Neural crest cell (in vitro differentiated cells): ENCODE measurements around the gene TAAR8. TPM values are rescaled to one million over a fixed set of nuclear protein-coding genes. Genes with fewer than 3 reads are reported as not detected.
A peak's percentile ranks its signal among the peaks of the same experiment; 100 is the strongest.
"Not testable (repeated sequence)": the region's sequence is repeated elsewhere in the genome, so short reads cannot be mapped to it uniquely, and the experiment has no call there.

Source experiments
- DNase-seq: peaks from one replicate; pipeline ENCODE4 v3.0.0; 2021; ENCODE audit warnings: low read depth, mixed read lengths, low spot score
- H3K27ac Mint-ChIP-seq: one replicate; pipeline ENCODE4 v1.8.0; 2021; ENCODE audit warnings: mild to moderate bottlenecking, mixed read lengths; ENCODE audit not compliant: unreplicated experiment
- H3K27me3 Mint-ChIP-seq: 2 replicates; pipeline ENCODE4 v1.8.0; 2021; ENCODE audit warnings: low read depth, mild to moderate bottlenecking, mixed read lengths
- H3K36me3 Mint-ChIP-seq: 2 replicates; pipeline ENCODE4 v1.8.0; 2021; ENCODE audit warnings: low read depth, mild to moderate bottlenecking, mixed read lengths
- H3K4me1 Mint-ChIP-seq: 2 replicates; pipeline ENCODE4 v1.8.0; 2021; ENCODE audit warnings: mixed read lengths
- H3K4me3 Mint-ChIP-seq: one replicate; pipeline ENCODE4 v1.8.0; 2021; ENCODE audit warnings: mild to moderate bottlenecking, mixed read lengths
- H3K9me3 Mint-ChIP-seq: 2 replicates; pipeline ENCODE4 v1.8.0; 2021; ENCODE audit warnings: mixed read lengths
- total RNA-seq: library from RNA; stranded (reverse); gene quantifications from 2 replicates; pipeline ENCODE4 v1.2.1, GENCODE V29; 2021
- TF ChIP-seq, protein P1 (sequence below): fragments of 200-600 bp; sonication (generic); conservative IDR thresholded peaks from 2 replicates; pipeline ENCODE4 v1.5.0; 2021; ENCODE audit warnings: antibody characterized with exemption, mild to moderate bottlenecking

The TAAR8 gene
- total RNA-seq, 1 donor from 2014 or later, result not detected

DNA sequence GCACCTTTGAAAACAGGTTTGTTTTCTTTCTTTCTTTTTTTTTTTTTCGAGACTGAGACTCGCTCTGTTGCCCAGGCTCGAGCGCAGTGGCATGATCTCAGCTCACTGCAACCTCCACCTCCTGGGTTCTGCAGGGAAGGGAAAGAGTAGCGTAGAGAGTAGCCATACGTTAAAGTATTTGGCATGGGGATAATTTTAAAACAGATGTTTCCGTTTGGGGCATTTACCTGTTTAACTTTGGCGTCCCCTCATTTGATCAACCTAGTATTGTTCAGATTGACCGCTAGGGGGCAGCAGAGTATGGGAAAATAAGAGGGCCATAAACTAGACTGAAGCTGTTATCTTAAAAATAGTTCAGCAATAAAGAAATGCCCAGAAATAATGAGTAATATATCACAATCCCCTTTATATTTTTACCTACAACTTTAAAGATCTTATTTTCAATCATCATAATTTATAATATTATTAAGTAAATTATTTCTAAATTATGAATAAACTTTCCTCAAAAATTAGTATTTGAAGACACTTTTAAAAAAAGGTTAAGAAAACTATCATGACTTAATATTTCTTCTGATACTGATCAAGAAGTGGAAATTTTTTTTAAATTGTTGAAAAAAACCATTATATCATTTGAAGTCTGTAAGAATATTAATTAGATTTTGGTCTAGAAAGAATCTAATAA lies 22.0 kb upstream of the TAAR8 start:
- Mint-ChIP-seq H3K27me3 (peaks cover 5% of the 10 kb centered on the region), H3K9me3 (peaks cover 16% of the 10 kb centered on the region), H3K36me3 (peaks cover 9% of the 10 kb centered on the region), H3K4me1 (peaks cover 9% of the 10 kb centered on the region), H3K27ac (no peak overlapping the region), H3K4me3 (peak overlapping the region; percentile 4)
- DNase-seq, result peak; percentile 74
- TF ChIP-seq, protein P1, sequence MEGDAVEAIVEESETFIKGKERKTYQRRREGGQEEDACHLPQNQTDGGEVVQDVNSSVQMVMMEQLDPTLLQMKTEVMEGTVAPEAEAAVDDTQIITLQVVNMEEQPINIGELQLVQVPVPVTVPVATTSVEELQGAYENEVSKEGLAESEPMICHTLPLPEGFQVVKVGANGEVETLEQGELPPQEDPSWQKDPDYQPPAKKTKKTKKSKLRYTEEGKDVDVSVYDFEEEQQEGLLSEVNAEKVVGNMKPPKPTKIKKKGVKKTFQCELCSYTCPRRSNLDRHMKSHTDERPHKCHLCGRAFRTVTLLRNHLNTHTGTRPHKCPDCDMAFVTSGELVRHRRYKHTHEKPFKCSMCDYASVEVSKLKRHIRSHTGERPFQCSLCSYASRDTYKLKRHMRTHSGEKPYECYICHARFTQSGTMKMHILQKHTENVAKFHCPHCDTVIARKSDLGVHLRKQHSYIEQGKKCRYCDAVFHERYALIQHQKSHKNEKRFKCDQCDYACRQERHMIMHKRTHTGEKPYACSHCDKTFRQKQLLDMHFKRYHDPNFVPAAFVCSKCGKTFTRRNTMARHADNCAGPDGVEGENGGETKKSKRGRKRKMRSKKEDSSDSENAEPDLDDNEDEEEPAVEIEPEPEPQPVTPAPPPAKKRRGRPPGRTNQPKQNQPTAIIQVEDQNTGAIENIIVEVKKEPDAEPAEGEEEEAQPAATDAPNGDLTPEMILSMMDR, result peak; percentile 94

- H3K27ac Mint-ChIP-seq, DNase-seq, H3K27me3 Mint-ChIP-seq, H3K4me3 Mint-ChIP-seq, H3K4me1 Mint-ChIP-seq: not testable (repeated sequence)
- peaks cover 20% of the 10 kb centered on the region for H3K9me3 Mint-ChIP-seq
- peaks cover 12% of the 10 kb centered on the region for H3K36me3 Mint-ChIP-seq
These were observed 17.9 kb upstream of the TAAR8 start for GRCh38 chr6:132534546-132534945.

GRCh38 chr6:132537145-132537544 lies 15.3 kb upstream of the TAAR8 start:
- H3K27ac Mint-ChIP-seq, result no peak overlapping the region
- peaks cover 11% of the 10 kb centered on the region for H3K9me3 Mint-ChIP-seq
- peaks cover 12% of the 10 kb centered on the region for H3K36me3 Mint-ChIP-seq
- H3K4me1 Mint-ChIP-seq, result no peaks in the 10 kb centered on the region
- no peak overlapping the region for H3K4me3 Mint-ChIP-seq
- TF ChIP-seq, protein P1, result no peak
- no peaks in the 10 kb centered on the region for H3K27me3 Mint-ChIP-seq
- DNase-seq, result no peak

- Mint-ChIP-seq H3K27me3 (no peaks in the 10 kb centered on the region), H3K36me3 (peaks cover 12% of the 10 kb centered on the region), H3K27ac (no peak within 1 kb of the TSS), H3K9me3 (peaks cover 11% of the 10 kb centered on the region), H3K4me3 (no peak within 1 kb of the TSS), H3K4me1 (no peaks in the 10 kb centered on the region)
- TF ChIP-seq, protein P1, result no peak
- DNase-seq, result no peak
These were observed 14.5 kb upstream of the TAAR8 start, which contains the start of gene TAAR9 for GRCh38 chr6:132537977-132538376. Gene TAAR9, plus strand, starts transcription at chr6:132538277. Its CDS starts 13 bp downstream, at chr6:132538290.

- H3K9me3 Mint-ChIP-seq, result no peaks in the 10 kb centered on the region
- H3K27ac Mint-ChIP-seq, result no peak overlapping the region
- no peaks in the 10 kb centered on the region for H3K4me1 Mint-ChIP-seq
- no peak for DNase-seq
- TF ChIP-seq, protein P1, result no peak
- H3K36me3 Mint-ChIP-seq, result no peaks in the 10 kb centered on the region
- no peaks in the 10 kb centered on the region for H3K27me3 Mint-ChIP-seq
- no peak overlapping the region for H3K4me3 Mint-ChIP-seq
These were observed 7.6 kb upstream of the TAAR8 start for GRCh38 chr6:132544826-132545225.

- H3K4me3 Mint-ChIP-seq, result no peak overlapping the region
- H3K9me3 Mint-ChIP-seq, result no peaks in the 10 kb centered on the region
- TF ChIP-seq, protein P1, result no peak
- H3K27ac Mint-ChIP-seq, result no peak overlapping the region
- no peak for DNase-seq
- no peaks in the 10 kb centered on the region for H3K4me1 Mint-ChIP-seq
- H3K27me3 Mint-ChIP-seq, result no peaks in the 10 kb centered on the region
- no peaks in the 10 kb centered on the region for H3K36me3 Mint-ChIP-seq
These were observed 3.6 kb upstream of the TAAR8 start for GRCh38 chr6:132548746-132549463.
